Vagina (tissue), 2 donors: ENCODE data around the gene SMOC2. TPM values are rescaled to one million over a fixed set of nuclear protein-coding genes. Genes with fewer than 3 reads are reported as not detected.

Experiments
- DNase-seq, 2 donors: peaks; one replicate each; pipeline ENCODE4 v3.0.0-alpha.2; 2017; ENCODE audit errors: extremely low spot score in 2 of 2
- H3K27ac ChIP-seq: fragments of 200-600 bp; sonication (generic); one replicate; pipeline ENCODE4 v1.5.1; 2019
- H3K27me3 ChIP-seq: fragments of 200-600 bp; sonication (generic); one replicate; pipeline ENCODE4 v1.5.1; 2019
- H3K36me3 ChIP-seq, 2 donors: fragments of 200-600 bp; sonication (generic); one replicate each; pipeline ENCODE4 v1.5.1; 2017 to 2019
- H3K4me1 ChIP-seq: fragments of 200-600 bp; sonication (generic); one replicate; pipeline ENCODE4 v1.5.1; 2019
- H3K4me3 ChIP-seq, 2 donors: fragments of 200-600 bp; sonication (generic); 1 replicate in 1 of 2; 2 replicates in 1 of 2; pipeline ENCODE4 v1.5.1; 2016 to 2019
- H3K9me3 ChIP-seq: fragments of 200-600 bp; sonication (generic); one replicate; pipeline ENCODE4 v1.5.1; 2019
- POLR2A ChIP-seq, 2 donors: fragments of 450-650 bp; IDR thresholded peaks; one replicate each; pipeline ENCODE4 v1.6.1; 2017; ENCODE audit warnings: antibody characterized with exemption in 2 of 2, mild to moderate bottlenecking in 2 of 2, moderate library complexity in 2 of 2
- POLR2AphosphoS5 ChIP-seq, 2 donors: sonication (generic); formaldehyde crosslinking; IDR thresholded peaks; one replicate each; pipeline ENCODE4 v1.9.0; 2017; ENCODE audit warnings: antibody characterized with exemption in 2 of 2, mild to moderate bottlenecking in 2 of 2, low read depth in 1 of 2; ENCODE audit not compliant: insufficient read depth in 1 of 2
- intact Hi-C: fragments of 100-400 bp; cut with DNase I; formaldehyde crosslinking; loops from one replicate; pipeline ENCODE4 v1.15.1; 2023
- total RNA-seq: library from RNA; depleted of rRNA; stranded (reverse); fragments of >200 nt; gene quantifications from one replicate; pipeline ENCODE4 v1.2.3, GENCODE V29; 2016
- TF ChIP-seq, protein P1 (sequence below), 3 experiments: fragments of 450-650 bp in 2 of 3; fragments of 200-600 bp in 1 of 3; sonication (generic) in 1 of 3; IDR thresholded peaks; one replicate each; pipeline ENCODE4 v1.5.1; 2017 to 2019; ENCODE audit warnings: antibody characterized with exemption in 3 of 3, mild to moderate bottlenecking in 2 of 3, moderate library complexity in 2 of 3

Gene SMOC2
- total RNA-seq, 1 donor from 2014 or later, result 22.1 TPM

DNA sequence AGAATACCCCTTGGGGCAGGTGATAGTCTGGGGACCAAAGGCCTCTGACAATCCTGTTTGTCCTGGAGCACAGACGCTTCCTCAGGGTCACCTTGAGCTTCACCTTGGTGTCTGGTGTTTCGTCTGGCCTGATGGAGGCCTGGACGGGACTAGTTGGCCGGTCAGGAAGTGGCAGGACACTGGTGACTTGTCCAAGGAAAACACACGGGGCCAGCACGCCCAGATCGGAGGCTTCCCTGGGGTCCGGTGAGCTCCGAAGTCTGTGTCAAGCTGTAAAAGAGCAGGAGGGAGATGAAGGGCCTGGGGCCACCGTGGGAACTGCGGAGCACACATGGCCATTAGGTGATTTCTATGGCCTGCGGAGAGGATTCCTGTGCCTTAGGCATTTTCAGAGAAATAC is 67.9 kb downstream of the SMOC2 start:
- H3K4me3 ChIP-seq, result no peak overlapping the region
- TF ChIP-seq POLR2A (IDR thresholded peaks at IDR 0.05) (no peak), POLR2AphosphoS5 (IDR thresholded peaks at IDR 0.05; ENCODE audit: insufficient read depth in 1 of 2, low read depth in 1 of 2) (no peak)
- TF ChIP-seq, protein P1, sequence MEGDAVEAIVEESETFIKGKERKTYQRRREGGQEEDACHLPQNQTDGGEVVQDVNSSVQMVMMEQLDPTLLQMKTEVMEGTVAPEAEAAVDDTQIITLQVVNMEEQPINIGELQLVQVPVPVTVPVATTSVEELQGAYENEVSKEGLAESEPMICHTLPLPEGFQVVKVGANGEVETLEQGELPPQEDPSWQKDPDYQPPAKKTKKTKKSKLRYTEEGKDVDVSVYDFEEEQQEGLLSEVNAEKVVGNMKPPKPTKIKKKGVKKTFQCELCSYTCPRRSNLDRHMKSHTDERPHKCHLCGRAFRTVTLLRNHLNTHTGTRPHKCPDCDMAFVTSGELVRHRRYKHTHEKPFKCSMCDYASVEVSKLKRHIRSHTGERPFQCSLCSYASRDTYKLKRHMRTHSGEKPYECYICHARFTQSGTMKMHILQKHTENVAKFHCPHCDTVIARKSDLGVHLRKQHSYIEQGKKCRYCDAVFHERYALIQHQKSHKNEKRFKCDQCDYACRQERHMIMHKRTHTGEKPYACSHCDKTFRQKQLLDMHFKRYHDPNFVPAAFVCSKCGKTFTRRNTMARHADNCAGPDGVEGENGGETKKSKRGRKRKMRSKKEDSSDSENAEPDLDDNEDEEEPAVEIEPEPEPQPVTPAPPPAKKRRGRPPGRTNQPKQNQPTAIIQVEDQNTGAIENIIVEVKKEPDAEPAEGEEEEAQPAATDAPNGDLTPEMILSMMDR (IDR thresholded peaks at IDR 0.05), result no peak
- H3K27me3 ChIP-seq, result no peaks in the 10 kb centered on the region
- H3K36me3 ChIP-seq, result no peaks in the 10 kb centered on the region
- no peaks in the 10 kb centered on the region for H3K4me1 ChIP-seq
- no peak for DNase-seq
- intact Hi-C loops, result no loop called here
- no peak overlapping the region for H3K27ac ChIP-seq
- no peaks in the 10 kb centered on the region for H3K9me3 ChIP-seq

DNA sequence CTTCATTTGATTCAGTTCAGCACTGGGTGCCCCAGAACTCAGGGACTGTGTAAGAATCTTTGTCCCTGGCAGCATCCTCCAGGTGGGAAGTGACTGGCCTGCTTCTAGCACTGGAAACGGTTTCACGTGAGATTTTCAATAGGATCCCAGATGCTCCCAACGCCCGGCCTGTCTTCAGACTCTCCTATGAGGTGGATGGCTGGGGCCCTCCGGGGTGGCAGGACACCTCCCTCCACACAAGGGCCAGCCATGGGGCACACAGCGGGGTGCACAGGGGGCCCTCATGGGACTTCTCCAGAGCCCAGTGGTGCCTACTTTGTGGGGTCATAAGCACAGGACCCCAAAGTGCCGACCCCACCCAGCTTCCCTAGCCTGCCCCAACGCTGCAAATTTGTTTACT is 72.8 kb downstream of the SMOC2 start:
- Histone ChIP-seq H3K4me3 (no peak overlapping the region), H3K4me1 (no peaks in the 10 kb centered on the region), H3K27ac (no peak overlapping the region), H3K27me3 (no peaks in the 10 kb centered on the region), H3K36me3 (no peaks in the 10 kb centered on the region), H3K9me3 (no peaks in the 10 kb centered on the region)
- no peak for DNase-seq
- no peak for TF ChIP-seq POLR2AphosphoS5 (IDR thresholded peaks at IDR 0.05; ENCODE audit: insufficient read depth in 1 of 2, low read depth in 1 of 2)
- no peak for TF ChIP-seq POLR2A (IDR thresholded peaks at IDR 0.05)
- TF ChIP-seq, protein P1 (IDR thresholded peaks at IDR 0.05), result no peak
- intact Hi-C loops, result no loop called here

DNA sequence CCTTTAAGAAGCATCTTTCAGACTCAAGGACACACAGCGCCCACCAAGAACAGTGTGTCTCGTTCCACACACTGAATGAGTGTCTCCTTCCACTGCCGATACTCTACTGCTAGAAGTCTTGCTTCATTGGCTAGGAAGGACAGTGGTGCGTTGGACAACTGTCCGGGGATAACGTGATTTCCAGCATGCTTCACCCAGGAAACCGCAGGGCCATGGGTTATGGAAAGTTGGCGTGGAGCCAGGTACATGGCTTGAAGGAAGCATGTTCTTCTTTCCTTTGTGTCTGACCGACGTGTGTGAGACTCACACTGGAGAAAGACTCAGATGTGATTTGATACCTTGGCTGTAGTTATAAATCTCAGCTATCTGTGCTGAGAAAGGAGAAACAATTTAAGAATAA is 73.2 kb downstream of the SMOC2 start:
- TF ChIP-seq POLR2AphosphoS5 (IDR thresholded peaks at IDR 0.05; ENCODE audit: insufficient read depth in 1 of 2, low read depth in 1 of 2) (no peak), POLR2A (IDR thresholded peaks at IDR 0.05) (no peak)
- TF ChIP-seq, protein P1 (IDR thresholded peaks at IDR 0.05), result no peak
- intact Hi-C loops, result no loop called here
- Histone ChIP-seq H3K36me3 (no peaks in the 10 kb centered on the region), H3K4me3 (no peak overlapping the region), H3K27ac (no peak overlapping the region), H3K27me3 (no peaks in the 10 kb centered on the region), H3K4me1 (no peaks in the 10 kb centered on the region), H3K9me3 (no peaks in the 10 kb centered on the region)
- no peak for DNase-seq

DNA sequence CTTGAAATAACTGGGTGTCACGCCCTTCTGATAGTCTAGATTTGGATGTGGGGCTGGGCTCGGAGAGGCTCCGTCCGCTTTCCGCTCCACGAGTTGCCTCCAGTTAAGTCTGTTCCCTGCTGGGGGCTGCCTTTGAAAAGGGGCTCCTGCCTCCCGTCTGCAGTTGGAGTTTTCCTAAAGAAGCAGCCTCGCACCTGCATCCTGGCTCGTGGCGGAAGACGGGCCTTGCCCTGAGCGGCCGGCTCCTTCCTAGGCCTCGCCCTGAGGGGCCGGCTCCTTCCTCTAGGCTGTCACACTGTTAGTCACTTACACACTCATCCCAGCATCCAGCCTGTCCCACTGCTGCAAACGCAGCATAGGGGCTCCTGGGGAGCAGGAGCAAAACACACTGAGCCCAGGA is 74.4 kb downstream of the SMOC2 start:
- Histone ChIP-seq H3K4me1 (no peaks in the 10 kb centered on the region), H3K36me3 (no peaks in the 10 kb centered on the region), H3K27me3 (no peaks in the 10 kb centered on the region), H3K4me3 (no peak overlapping the region), H3K27ac (no peak overlapping the region), H3K9me3 (no peaks in the 10 kb centered on the region)
- DNase-seq, result no peak
- TF ChIP-seq, protein P1 (IDR thresholded peaks at IDR 0.05), result no peak
- no peak for TF ChIP-seq POLR2A (IDR thresholded peaks at IDR 0.05)
- no peak for TF ChIP-seq POLR2AphosphoS5 (IDR thresholded peaks at IDR 0.05; ENCODE audit: insufficient read depth in 1 of 2, low read depth in 1 of 2)
- intact Hi-C loops, result no loop called here

DNA sequence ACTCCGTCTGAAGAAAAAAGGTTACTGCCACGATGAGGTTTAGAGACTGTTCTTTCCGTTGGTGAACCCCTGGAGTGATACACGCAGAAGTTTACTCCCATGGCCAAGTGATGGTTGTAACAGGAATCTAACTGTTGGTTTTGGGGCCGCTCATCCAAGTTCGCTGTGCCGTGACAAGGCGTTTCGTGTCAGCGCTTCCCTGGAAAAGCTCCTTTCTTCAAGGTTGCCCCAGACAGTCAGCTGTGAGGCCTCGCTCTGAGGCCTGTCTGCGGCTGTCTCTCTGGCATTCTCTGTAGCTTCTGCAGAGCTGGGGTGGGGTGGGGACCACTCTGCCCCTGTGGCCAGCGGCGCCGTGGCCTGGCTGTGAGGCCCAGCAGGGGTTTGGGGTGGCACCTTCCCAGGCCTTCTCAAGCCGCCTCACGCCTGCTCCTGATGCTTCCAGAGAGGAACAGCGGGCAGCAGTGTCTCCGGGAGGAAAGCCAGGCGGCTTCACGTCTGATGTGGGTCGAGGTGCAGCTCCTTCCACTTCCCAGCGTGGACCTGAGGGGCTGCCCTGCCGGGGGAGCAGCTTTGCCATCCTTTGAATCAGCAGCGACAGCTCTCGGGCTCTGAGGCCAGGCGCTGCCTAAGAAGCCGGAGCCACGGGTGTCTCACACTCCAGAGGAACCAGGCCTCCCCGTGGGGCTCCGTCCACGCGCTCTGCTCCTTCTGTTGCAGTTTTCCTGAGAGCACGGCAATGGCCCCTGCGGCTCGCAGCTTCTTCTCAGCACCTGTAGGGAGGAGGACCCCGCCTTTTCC is 76.2 kb downstream of the SMOC2 start:
- no peak for DNase-seq
- Histone ChIP-seq H3K9me3 (no peaks in the 10 kb centered on the region), H3K36me3 (no peaks in the 10 kb centered on the region), H3K4me3 (no peak overlapping the region), H3K27ac (no peak overlapping the region), H3K27me3 (no peaks in the 10 kb centered on the region), H3K4me1 (no peaks in the 10 kb centered on the region)
- intact Hi-C loops, result no loop called here
- TF ChIP-seq, protein P1 (IDR thresholded peaks at IDR 0.05), result no peak
- TF ChIP-seq POLR2AphosphoS5 (IDR thresholded peaks at IDR 0.05; ENCODE audit: insufficient read depth in 1 of 2, low read depth in 1 of 2) (no peak), POLR2A (IDR thresholded peaks at IDR 0.05) (no peak)
